GM19372 (cell line): ENCODE results near the gene NCOA7.
"Not testable (repeated sequence)": the region's sequence is repeated elsewhere in the genome, so short reads cannot be mapped to it uniquely, and the experiment has no call there.

Experiments
- ATAC-seq: cut with Tn5 transposase; IDR thresholded peaks from one replicate; pipeline ENCODE4 v1.9.1; 2021; ENCODE audit warnings: mild to moderate bottlenecking, low read depth, moderate library complexity; ENCODE audit not compliant: unreplicated experiment

Gene NCOA7

DNA sequence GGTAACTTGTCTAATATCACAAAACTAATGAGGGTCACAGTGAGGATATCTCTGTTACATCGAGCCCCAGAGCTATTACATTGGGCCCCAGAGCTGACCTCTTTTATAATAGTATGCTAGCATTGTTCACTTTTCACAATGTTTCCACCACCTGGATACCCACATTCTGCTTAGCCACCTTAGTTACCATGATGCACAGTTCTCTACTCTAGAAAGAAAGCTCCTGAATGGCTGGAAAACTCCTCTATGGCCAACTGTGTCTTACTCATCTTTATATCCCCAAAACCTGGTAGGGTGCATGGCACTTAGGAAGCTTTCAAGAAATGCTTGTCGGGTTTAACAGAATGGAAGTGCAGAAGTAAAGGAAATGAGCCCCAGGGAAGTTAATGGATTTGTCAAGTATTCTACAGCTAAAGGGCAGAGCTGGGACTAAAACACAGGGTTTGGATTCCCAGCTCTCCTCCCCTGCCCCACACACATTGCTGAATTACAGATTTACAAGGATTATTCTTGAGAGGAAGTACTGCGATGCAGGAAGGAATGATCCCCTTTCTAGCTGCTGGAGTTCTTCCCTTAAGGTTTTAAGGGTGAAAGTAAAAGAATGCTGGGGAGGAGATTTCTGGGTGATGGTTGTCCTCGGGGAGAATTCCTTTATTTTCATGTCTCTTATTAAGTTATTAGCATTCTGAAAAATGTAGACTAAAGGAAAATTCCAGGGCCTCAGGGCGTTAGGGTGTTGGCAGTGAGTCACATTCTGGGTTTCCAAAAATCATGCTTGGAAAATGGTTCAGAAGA, 149.7 kb downstream of the NCOA7 start:
- ATAC-seq: no peak

DNA sequence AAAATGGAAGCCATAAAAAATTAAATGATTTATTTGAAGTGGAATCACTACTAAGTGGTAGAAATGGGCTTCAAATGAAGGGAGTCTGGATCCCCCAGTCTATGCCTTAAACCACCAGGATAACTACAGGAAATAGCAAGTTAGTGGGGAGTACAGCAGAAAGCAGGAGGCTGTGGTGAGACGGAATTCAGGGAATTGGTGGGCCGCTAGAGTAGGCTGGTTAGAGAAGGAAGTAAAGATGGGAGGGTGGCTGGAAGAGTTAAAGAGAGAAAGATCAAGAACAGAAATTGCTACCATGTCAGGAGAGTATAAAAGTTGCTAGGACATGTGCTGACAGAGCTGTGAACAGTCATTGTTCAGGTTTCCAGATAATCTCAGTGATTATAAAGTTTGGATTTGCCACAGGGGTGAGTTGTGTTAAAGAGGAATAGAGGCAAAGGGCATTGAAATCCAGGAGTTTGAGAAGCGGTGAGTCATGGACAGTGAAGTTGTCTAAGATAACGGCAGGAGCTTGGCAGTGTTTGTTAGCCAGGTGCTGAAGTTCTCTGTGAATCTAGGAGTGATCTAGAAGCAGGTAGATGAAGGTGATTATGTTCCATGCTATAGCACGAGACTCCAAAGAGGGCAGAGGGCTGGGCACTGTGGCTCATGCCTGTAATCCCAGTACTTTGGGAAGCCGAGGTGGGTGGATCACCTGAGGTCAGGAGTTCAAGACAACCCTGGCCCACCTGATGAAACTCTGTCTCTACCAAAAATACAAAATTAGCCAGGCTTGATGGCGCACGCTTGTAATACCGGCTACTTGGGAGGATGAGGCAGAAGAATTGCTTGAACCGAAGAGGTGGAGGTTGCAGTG, 152.1 kb downstream of the NCOA7 start:
- ATAC-seq: no peak

DNA sequence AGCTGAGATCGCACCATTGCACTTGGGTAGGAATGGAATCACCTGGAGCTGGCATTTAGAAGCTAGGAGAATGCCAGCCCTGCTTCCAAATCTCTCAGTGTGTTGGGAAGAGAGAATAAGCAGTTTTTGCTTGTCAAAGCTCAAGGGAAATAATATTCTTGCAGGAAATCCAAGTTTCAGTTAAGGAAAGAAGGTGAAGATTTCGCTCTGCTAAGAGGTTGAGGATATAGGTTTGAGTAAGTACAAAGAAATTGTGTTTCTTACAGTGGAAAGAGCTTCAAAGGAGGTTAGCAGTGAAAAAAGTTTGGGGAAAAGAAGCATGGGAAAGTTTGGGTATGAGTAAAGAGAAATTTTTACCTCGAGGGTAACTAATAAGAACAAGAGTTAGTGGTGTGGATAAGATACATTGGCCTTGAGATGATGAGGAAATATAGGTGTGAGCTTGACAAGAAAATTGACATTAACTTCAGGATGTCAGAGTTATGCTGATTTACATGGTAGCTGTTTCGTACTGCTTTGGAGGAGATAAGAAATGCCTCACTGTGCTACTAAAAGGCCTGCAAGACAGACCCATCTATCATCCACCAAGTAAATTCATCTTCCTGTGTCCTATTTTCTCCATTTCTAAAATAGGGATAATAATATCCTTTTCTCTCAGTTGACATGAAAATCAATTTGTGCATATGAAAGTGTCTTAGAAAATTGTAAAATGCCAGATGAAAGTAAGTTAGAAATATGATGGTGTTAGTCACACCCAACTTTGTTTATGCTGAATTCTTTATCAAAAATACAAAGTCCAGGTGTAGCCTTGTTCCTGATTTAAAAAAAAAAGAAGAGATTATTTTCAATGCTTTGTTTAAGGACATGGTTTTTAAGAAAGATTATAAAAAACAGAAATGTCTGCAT, 153.0 kb downstream of the NCOA7 start:
- ATAC-seq: no peak

DNA sequence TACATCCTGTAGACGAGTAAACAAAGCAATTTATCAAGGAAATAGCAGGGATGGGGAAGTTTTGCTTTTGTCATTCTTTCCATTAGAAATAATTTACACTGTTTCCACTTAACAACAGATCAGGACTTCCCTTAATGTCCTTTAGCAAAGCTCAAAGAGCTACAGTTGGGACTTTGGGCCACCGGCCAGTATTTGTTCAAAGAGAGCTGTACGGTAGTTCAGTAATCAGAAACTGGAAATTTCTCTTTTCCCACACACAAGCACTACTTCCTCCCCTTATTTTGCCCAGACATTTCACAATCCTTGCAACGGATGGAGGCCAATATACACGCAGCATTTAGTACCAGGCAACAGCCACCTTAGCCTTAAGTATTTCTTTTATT, 153.7 kb downstream of the NCOA7 start:
- no peak for ATAC-seq

DNA sequence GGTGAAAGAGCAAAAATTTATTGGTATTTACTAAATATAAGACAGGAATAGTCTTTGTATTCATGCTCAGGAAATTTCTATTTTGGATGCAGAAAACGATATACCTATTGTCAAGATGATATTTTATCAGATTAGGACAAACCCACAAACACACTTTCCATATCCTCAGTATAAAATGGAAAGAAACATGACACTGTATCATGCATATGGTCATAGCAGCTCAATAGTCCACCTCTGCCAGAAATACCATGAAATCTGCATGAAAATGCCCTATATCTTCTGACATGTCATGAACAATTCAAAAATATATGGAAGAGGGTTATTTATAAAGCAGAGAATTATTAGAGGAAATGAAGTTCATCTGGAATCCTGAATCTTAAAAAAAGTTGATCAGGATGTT, 154.1 kb downstream of the NCOA7 start:
- ATAC-seq: no peak

DNA sequence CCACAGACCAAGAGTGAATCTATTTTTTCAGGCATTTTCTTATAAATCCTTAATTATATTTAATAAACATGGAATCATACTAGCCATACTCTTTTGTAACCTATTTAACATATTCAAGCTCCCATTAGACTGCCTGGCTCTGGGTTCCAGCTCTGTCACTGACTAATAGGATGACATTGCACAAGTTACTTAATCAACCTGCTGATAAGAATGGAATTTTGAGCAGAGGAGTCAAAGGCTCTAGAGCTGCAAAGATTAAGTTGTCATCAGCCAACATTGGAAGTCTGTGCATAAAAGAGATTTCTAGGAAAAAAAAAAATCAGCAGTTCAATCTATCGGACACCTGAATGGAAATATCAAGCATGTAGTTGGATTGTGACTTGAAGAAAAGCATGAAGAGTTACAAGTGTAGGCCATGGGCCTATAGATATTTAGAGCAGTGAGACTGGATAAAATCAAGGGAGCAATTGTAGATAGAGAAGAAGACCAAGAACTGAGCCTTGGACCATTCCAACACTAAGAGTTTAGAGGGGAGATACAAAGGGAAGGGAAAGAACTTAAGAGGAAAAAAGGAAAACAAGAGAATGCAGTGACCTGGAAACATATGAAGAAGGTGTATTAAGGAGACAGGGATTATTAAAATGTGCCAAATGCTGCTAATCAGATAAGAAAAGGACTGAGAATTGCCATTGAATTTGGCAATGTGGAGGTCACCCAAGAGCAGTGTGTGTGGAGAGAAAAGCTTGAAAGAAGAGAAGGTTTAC, 154.8 kb downstream of the NCOA7 start:
- no peak for ATAC-seq

DNA sequence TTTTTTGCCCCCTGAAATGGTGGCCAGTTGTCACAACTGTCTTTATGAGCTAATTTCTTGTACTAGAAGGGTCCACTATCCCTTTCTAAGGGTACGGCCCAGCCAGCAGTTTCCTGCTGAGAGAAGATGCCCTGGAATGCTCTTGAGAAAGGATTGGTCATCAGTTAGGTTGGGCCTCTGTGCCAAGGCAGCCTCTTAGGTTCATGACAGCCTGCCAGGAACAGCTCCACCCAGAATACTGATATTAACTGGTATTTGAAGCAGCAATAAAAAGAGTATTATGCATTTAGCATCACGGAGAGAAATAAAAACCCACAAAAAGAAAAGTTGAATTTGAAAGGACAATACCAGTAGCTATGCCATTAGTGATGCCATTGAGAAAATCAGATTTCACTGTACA, 156.9 kb downstream of the NCOA7 start:
- ATAC-seq: no peak

DNA sequence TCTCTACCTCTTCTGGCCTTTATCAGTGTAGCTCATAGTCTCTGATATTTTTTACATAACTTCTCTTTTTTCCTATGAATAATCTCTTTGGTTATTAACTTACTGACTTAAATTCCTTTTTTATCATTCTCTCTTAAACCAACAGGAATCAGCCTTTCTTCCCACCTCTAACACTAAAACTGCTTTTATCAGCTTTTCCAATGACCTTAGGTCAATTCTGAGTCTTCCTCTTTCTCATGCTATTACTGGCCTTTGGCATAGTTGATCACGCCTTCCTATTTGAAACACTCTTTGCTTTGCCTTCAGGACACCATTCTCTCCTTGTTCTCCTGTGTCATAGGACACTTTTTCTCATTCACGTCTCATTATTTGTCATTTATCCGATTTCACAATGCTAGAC, 157.7 kb downstream of the NCOA7 start:
- ATAC-seq: no peak

DNA sequence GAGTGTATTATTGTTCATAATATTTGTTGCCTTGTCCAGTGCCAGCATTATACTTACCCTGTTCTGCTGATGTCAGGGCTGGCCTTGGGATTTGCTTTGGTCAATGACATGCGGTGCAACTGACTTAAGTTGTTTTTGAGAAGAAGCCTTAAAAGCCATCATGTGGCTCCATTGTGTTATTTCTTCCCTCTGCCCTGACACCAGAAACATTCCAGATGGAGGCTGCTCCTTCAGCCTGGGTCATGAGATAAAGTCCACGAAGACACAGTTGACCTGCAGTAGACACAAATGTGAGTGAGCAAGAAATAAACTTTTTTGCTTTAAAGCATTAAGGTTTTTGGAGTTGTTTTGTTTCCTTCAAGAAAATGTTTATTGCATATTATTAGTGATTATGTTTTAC, 158.3 kb downstream of the NCOA7 start:
- no peak for ATAC-seq

DNA sequence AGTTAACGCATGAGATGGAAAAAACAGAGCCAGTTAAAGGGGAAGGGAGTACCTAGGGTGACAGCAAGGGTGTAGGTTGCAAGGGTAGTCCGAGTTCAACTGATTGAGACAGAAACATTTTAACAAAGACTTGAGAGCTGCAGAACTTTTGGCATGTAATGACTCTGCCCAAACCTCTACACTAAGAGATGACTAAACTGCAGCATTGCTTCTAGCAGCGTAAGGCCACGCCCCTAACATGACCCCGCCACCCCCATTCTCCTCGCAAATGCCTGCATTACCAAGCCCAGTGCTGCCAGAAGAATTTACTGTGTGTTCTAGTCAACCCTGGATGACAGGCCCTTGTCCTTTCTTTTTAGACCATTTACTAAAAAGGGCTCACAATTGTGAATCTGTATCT, 159.5 kb downstream of the NCOA7 start:
- no peak for ATAC-seq

DNA sequence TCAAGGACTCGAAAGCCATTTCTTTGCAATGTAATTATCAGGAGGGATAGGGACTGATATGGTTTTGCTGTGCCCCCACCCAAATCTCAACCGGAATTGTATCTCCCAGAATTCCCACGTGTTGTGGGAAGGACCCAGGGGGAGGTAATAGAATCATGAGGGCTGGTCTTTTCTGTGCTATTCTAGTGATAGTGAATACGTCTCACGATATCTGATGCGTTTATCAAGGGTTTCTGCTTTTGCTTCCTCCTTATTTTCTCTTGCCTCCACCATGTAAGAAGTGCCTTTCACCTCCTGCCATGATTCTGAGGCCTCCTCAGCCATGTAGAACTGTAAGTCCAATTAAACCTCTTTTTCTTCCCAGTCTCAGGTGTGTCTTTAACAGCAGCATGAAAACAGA, 160.0 kb downstream of the NCOA7 start:
- not testable (repeated sequence) for ATAC-seq

DNA sequence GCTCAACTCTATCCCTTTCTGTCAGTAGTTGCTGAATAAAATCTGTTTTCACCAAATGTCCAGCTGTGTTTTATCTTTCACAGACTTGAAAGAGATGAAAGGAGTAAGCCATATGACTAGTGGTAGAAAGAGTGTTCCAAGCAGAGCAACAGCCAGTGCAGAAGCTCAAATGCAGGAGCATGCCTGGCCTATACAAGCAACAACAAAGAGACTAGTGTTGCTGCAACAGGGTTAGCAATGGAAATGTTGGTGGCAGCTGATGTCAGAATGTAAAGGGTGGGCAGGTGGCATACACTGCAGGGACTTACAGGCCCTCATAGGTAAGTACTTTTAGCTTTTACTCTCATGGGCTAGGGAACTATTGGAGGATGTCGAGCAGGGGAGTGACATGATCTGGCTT, 160.6 kb downstream of the NCOA7 start:
- no peak for ATAC-seq

DNA sequence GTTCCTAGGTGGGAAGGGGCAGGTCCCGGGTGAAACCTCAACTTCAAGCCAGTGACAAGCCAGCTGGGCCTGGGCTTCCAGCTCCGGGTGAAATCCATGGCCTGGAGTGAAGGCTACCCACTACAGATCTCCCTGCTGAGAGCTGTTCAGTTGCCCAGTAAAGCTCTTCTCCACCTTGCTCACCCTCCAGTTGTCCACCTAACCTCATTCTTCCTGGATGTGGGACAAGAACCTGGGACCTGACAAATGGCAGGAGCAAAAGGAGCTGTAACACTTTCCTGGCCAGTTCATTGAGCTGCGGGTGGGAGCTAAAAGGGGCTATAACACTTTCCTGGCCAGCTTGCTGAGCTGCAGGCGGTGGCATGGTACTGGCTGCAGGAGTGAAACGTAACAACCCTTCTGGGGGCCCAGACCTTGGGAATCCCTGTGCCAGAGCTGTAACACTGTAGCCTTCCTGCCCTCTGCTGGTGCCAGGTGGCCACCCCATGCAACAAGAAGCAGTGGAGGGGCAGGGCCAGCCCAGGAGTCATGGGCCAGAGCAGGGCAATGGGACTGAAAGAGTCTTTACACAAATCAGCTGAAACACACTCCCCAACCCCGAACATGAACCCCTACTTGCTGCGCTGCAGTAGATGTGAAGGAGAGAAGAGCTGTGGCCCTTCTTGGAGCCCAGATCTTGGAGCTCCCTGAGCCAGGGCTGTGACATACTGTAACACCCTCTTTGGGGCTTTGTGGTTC, 162.2 kb downstream of the NCOA7 start:
- ATAC-seq: no peak

DNA sequence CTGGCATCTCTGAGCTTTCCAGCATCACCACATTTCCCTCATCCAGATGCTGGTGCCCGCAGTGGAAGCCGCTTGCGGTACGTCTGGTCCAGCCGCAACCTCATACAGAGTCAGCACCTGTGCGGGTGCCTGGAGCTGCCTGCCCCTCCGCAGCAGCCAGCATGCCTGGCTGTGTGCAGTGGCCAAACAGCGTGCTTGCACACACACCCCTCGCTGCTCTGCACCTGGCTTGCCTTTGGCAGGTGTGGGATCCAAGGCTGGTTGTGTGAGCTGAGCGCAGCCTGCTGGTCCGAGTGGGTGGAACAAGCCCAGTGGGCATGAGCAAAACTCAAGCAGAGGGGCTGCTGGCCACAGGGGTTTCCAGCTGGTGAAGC, 162.7 kb downstream of the NCOA7 start:
- ATAC-seq: no peak

DNA sequence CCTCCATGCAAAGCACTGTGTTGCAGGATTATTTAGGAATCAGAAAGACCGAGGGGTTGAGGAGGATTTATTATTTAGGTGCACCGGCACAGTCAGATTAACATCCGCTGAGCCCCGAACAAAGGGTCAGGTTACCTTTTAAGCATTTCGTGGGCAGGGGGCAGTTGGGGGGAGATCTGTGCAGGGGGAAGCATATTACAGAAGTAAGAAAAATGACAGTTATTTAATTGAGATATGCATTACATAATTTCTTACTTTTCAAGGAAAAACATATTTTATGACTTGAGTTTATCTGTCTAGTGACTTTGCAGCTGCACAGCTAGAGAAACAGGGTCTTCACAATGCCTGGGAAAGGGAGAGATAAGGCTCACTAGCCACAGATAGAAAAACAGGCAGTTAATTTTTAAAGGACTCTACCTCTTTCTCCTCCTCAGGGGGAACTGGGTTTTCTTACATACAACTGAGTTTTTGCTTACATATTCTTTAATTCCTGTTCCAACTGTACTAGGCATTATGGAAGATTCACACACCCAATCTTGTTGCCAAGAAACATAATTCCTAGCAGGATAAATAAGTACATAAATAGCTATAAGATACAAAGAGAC, 164.1 kb downstream of the NCOA7 start:
- no peak for ATAC-seq

DNA sequence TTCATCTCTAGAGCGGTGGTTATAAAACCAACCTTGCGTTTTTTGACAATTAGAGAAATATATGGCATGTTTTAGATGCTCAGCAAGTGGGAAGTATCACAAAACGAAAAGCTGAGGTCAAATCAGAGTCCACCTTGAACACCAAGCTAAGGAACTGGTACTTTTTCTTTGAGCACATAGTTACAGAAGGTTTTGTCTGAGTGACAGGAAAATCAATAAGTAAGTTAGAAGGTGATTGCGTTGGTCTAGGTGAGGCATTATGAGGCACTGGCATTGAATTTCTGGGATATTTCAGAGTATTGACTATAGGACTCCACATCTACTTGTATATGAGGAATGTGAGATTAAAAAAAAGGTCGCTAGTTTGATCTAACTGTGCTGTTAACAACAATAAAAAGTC, 165.2 kb downstream of the NCOA7 start:
- ATAC-seq: no peak

DNA sequence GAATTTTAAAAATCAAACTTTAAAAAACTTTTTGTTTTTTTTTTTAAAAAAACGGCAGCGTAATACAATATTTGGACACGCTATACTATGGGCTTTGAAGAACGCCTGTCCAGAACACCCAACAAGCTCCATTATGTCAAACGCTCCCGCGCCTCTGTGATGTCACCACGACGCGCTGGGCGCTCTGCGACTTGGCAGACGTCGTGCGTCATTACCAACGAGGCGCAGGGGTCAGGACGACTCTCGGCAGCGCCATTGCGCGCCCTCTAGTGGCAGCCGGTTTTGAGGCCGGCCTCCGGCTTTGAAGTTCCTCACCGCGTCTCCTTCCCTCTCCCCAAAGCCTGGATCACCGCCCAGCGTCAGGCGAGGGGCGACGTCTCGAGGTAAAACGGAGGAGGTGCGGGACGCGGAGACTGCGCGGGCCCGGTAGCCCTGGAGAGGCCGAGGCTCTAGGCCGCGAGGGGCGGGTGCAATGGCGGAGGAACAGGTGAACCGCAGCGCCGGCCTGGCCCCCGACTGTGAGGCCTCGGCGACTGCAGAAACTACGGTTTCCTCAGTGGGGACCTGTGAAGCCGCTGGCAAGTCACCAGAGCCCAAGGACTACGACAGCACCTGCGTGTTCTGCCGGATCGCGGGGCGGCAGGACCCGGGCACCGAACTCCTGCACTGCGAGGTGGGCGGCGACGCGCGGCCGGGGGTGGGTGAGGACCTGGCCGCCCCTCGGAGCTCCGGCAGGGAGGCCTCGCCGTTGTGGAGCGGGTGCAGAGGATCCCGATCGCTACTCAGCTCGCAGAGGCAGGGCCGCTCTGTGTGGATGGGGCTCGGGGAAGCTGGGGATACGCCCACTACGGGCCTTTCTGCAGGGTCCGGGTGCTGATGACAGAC, 166.0 kb downstream of the NCOA7 start, which contains the start of gene HINT3:
Gene HINT3 (plus strand): TSS at position 265 of the 885 bp plus-strand sequence. CDS start 208 bp downstream, at position 473.
- ATAC-seq: peak; percentile 91

DNA sequence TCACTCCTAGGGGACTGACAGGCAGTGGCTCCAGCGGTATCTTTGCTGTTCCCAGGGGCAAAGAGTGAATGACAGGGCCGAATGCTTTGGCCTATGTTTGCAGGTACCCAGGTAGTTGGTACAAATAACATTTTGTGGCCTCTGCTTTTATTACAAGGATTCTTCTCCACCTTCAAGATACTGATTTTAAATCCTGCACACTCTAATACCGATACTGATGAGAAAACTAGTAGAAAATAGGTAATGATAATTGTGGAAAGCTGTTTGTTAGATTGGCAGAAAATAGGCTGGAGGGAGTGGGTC, 166.6 kb downstream of the NCOA7 start:
- ATAC-seq: no peak
